ENCODE results near the gene G3BP2.

DNA sequence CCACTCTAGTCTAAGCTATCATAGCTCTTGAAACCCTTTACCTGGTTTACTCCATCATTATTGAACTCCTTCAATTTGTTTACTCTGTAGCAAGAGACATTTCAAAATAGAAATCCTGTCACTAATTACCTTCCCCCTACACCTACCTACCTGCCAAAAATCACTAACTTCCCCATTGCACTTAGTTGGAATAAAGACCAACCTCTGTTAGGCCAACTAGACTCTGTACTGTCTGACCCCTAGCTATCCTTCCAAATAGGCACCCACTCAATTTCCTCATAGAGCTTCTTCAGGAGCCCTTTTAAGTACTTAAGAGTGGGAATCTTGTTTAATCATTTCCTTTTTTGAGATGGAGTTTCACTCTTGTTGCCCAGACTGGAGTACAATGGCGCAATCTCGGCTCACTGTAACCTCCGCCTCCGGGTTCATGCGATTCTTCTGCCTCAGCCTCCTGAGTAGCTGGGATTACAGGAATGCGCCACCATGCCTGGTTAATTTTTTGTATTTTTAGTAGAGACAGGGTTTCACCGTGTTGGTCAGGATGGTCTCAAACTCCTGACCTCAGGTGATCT lies 34.0 kb downstream of the G3BP2 start:
- TF ChIP-seq CTCF (IDR thresholded peaks at IDR 0.05 in 4 of 5, conservative IDR thresholded peaks at IDR 0.05 in 1 of 5) (no peak), POLR2A (IDR thresholded peaks at IDR 0.05) (no peak)

All from gastrocnemius medialis (tissue), 4 donors.